HG03571 (cell line): ENCODE results near the gene OR2Z1.

Source experiments
- ATAC-seq: cut with Tn5 transposase; IDR thresholded peaks from one replicate; pipeline ENCODE4 v1.9.1; 2021; ENCODE audit not compliant: unreplicated experiment

Gene OR2Z1, protein sequence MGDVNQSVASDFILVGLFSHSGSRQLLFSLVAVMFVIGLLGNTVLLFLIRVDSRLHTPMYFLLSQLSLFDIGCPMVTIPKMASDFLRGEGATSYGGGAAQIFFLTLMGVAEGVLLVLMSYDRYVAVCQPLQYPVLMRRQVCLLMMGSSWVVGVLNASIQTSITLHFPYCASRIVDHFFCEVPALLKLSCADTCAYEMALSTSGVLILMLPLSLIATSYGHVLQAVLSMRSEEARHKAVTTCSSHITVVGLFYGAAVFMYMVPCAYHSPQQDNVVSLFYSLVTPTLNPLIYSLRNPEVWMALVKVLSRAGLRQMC

DNA sequence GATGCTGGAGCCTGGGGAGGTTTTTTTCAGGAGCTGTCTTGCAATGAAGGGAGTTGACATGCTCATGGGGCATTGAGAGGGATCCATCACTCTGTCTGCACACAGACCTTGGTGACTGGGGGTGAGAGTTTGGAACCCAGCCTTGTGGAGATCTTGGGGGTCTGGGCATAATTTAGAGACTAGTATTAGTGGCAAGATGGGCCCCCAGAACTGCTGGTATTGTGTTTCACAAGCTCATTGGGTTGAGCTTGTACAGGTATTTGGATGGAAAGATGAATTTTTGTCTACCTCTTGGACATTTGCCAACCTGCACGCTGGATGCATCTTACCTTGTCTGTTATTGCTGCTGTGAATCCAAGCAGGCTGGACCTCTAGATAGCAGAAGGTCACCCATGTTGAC, at the start of gene OR2Z1:
OR2Z1 (plus strand) TSS at position 301 of the 400 bp plus-strand sequence. CDS start 9,395 bp downstream, outside the sequence.
- ATAC-seq = no peak

GRCh38 chr19:8673276-8673891, 48.0 kb upstream of the OR2Z1 start:
- no peak for ATAC-seq

DNA sequence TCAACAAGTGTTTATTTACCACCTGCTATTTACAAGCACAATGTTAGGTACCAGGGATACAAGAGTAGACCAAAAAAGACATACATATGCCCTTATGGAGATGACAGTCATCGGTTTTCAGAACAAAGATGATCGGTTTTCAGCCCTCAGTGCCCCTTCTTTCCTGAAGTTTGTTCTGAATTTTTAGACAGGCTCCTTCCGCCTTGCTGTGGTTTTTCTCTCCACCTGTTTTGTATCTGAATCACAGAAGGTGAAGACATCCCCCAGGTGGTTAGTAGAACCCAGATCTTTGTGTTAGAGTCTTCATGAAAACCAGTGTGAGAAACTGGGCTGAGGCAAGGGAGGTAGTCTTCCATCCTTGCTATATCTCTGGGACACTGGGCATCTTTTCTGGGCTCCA, 46.4 kb upstream of the OR2Z1 start:
- no peak for ATAC-seq

DNA sequence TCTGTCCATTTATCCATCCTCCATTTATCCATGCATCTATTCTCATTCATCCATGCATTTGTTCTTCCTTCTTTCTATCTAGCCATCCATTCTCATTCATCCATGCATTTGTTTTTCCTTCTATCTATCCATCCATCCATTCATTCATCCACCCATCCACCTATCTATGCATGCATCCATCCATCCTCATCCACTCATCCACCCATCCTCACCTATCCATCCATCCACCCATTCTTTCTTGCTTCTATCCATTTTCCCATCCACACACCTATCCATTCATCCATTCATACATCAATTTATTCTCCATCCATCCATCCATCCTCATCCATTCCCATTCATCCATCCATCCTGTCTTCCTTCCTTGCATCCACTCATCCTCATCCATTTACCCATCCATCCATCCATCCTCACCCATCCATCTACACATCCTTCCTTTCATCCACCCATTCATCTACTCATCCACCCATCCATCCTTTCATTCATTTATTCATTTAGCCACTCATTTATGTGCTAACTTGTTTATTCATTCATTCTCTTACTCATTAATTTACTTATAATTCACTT, 43.1 kb upstream of the OR2Z1 start:
- ATAC-seq = no peak

DNA sequence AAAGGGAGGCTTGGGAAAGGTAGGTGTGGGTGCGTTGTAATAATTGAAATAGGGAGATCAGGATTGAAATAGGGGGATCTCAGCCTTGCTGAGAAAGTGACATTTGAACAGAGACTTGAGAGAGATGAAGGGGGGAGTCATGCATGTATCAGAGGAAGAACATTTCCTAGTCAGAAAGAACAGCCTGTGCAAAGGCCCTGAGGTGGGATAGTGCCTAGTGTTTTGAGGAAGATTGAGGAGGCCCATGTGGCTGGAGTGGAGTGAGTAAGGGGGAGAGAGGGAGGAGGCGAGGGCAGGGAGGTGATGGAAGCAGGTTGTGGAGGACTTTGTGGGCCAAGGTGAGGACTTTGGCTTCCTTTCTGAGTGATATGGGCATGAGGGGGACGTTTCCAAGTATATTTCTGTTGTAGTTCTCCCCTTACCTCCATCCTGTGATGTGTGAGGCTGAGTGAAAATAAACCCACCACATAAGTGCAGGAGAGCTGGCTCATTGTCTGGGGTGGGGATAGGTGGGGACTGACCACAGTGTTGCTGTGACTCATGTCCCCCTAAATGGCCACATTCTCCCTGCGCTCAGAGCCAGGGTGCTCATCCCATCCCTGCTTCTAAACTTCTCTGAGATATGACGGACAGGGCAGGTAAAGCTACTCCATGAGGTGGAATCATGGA, 40.6 kb upstream of the OR2Z1 start:
- ATAC-seq = no peak

- no peak for ATAC-seq
These were observed 39.9 kb upstream of the OR2Z1 start for GRCh38 chr19:8681345-8682029.

DNA sequence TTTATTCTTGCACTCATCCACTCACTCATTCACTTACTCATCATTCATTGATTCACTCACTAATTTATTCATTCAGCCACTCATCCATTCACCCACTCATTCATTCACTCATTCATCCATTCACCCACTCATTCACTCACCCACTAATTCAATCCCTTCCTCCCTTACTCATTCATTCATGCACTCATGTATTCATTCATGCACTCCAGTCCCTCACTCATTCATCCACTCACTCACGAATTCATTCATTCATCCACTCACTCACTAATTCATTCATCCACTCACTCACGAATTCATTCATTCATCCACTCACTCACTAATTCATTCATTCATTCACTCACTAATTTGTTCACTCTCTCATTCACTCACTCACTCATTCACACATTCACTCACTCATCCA, 39.0 kb upstream of the OR2Z1 start:
- no peak for ATAC-seq

DNA sequence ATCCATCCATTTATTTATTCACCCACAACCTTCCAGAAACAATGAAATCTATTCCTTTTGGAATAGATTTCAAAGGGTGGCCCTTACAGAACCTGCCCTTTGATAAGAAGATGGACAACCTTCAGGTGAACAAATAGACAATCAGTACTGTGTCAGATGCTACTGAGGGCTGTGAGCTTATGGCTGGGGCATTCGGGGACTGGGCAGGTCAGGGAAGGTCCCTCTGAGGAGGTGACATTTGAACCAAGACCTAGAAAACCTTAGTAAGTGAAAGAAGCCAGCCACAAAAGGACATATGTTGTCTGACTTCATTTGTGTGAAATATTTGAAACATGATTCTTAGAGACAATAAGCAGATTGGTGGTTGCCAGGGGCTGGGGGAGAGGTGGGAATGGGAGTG, 38.5 kb upstream of the OR2Z1 start:
- no peak for ATAC-seq

DNA sequence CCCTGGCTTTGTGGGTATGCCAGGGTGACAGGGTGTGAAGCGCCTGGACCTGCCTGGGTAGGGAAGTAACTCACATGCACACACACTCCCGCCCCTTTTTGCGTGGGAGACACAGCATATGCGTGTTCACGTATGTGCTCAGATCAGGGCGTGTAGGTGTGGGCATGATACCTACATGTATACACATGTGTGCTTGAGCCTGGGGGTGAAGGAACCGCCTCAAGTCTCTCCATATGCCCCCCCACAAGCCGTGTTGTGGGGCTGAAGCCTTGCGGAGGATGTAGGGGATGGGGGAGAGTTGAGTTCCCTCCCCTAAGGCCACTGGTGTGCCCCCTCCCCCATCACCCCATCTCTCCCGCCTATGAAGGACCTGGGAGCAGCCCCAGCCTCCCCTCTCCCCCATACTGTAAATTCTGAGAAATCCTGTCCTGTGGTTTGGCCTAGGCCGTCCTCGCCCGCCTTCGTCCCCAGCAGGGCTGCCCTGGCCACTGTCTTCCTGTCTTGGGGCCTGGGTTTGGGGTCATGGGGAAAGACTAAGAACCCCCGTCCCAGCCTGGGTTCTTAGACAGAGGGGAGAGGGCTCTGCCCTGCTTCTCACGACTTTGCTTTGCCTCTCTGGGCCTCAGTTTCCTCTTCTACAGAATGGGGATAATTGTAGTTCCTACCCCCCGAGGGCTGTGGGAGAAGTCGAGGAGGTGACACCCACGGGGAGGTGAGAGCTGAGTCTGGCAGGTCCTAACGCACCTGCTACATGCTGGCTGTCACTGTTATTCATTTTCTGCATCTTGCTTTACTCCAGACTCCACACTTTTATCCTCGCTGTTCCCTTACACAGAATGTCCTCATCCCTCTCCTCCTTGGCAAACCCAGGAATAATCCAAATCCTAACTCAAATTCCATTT, 37.2 kb upstream of the OR2Z1 start:
- ATAC-seq = no peak

- no peak for ATAC-seq
These were observed 34.9 kb upstream of the OR2Z1 start for GRCh38 chr19:8686549-8686948.

DNA sequence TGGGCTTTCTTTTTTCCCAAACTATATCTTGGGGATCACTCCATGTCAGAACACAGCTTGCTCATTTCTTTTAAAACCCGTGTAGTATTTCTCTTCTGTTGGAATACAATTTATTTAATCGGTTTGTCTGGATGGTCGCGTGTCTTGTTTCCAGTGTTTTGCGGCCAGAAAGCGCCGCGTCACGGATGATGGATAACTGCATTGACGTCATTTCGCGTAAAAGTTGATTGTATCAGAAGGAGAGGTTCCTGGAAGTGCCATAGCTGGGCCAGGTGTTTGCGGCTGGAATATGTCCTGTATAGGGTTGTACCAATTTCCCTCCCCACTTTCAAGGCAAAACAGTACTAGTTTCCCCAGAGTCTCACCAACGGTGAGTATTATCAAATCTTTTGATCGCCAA, 32.5 kb upstream of the OR2Z1 start:
- no peak for ATAC-seq

DNA sequence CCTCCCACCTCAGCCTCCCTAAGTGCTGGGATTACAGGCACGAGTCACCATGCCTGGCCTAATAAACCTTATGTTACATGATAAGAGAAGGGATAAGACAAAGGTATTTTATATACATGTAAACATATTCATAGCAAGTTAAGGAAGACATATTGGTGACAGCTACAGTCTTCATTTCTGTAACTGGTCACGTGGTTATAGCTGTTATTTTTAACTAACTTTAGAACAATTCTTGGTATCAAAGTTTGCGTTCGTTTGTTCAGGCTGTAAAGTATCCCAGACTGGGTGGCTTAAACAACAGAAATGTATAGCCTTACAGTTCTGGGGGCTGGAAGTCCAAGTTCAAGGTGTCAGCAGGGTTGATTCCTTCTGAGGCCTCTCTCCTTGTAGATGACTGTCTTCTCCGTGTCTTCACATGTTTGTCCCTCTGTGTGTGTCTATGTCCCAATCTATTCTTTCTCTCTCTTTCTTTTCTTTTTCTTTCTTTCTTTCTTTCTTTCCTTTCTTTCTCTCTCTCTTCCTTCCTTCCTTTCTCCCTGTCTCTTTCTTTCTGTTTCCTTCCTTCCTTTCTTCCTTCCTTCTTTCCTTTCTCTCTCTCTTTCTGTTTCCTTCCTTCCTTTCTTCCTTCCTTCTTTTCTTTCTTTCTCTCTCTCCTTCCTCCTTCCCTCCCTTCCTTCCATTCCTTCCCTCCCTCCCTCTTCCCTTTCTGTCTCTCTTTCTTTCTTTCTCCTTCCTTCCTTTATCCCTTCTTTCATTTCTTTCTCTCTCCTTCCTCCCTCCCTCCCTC, 30.5 kb upstream of the OR2Z1 start:
- ATAC-seq = no peak

GRCh38 chr19:8695501-8695900, 25.9 kb upstream of the OR2Z1 start:
- no peak for ATAC-seq

- no peak for ATAC-seq
These were observed 25.5 kb upstream of the OR2Z1 start for GRCh38 chr19:8695911-8696310.

DNA sequence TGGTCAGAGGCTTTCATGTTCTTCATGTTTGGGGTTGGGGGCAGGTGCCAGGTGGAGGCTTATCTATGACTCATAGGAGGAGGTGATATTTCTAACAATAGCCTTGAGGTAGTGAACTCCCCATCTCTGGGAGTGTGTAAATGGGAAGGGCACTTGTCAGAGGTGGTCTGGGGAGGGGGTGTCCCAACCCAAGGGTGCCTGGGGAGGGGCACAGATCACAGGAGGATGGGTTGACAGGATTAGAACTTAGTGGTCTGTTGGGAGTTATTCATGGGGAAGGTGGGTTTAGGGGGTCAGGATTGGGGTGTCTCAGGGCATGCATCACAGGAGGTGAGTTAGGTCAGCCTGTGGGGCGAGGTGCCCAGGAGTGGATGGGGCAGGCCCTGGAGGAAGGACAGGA, 24.4 kb upstream of the OR2Z1 start:
- no peak for ATAC-seq

- no peak for ATAC-seq
These were observed 23.6 kb upstream of the OR2Z1 start for GRCh38 chr19:8697671-8698432.

GRCh38 chr19:8698433-8699063, 22.9 kb upstream of the OR2Z1 start, which contains the start of gene ACTL9:
ACTL9 (minus strand) TSS chr19:8698795; CDS start chr19:8698701, 94 bp downstream.
- ATAC-seq = no peak

- ATAC-seq = no peak
These were observed 21.5 kb upstream of the OR2Z1 start for GRCh38 chr19:8699908-8700307.
